ENCODE measurements around the gene ITPR1. TPM values are rescaled to one million over a fixed set of nuclear protein-coding genes. Genes with fewer than 3 reads are reported as not detected.

Gene ITPR1
- total RNA-seq, 2 experiments from 2014 or later: 84.4 to 104 TPM

DNA sequence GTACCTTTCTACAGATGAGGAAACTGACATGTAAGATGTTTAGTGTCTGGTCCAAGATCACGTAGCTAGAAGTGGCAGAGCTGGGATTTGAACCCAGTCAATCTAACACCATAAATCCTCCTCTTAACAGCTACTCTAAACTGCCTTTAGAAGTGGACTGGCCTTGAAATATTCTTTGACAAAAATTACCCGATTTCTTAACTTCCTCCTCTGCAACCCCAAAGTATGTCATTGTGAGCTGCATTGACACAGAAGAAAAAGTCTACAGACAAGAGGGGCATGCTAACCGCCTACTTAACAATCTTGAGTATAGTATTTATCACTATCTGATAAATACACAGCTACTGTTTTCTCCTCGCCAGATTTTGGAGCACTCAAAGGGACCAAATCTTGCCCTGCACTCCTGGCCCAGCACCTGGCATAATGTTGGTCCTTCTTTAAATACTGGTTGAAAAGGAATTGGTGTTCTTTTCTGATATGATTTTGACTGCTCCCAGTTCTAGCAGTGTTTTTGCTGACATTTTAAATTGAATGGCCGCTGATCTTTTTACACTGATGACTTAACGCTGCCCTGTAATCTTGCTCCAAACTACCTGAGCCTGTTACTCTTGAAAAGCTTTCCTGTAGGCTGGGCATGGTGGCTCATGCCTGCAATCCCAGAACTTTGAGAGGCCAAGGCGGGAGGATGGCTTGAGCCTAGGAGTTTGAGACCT lies 36.9 kb downstream of the ITPR1 start:
- H3K36me3 ChIP-seq (ENCODE audit: insufficient read depth, low read length): peaks cover 7% of the 10 kb centered on the region; the same call in 1 of the 2 replicates
- H3K4me3 ChIP-seq (ENCODE audit: low read depth, low read length, poor library complexity, severe bottlenecking): no peak overlapping the region
- POLR2A ChIA-PET: interaction anchor here (1.6 to 1.7 kb wide), 2 partner anchors 10 to 13 kb away, joined by 4 to 6 read pairs; no protein-coding TSS in a partner anchor
- intact Hi-C loops (cut with micrococcal nuclease; ENCODE audit: unreplicated experiment): no loop called here
- TF ChIP-seq, protein P1, sequence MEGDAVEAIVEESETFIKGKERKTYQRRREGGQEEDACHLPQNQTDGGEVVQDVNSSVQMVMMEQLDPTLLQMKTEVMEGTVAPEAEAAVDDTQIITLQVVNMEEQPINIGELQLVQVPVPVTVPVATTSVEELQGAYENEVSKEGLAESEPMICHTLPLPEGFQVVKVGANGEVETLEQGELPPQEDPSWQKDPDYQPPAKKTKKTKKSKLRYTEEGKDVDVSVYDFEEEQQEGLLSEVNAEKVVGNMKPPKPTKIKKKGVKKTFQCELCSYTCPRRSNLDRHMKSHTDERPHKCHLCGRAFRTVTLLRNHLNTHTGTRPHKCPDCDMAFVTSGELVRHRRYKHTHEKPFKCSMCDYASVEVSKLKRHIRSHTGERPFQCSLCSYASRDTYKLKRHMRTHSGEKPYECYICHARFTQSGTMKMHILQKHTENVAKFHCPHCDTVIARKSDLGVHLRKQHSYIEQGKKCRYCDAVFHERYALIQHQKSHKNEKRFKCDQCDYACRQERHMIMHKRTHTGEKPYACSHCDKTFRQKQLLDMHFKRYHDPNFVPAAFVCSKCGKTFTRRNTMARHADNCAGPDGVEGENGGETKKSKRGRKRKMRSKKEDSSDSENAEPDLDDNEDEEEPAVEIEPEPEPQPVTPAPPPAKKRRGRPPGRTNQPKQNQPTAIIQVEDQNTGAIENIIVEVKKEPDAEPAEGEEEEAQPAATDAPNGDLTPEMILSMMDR (conservative IDR thresholded peaks at IDR 0.05; ENCODE audit: low read length): no peak
- TF ChIP-seq EZH2phosphoT487 (IDR thresholded peaks at IDR 0.05; ENCODE audit: borderline replicate concordance, low read depth, low read length): no peak
- H3K4me2 ChIP-seq (ENCODE audit: low read length): no peak overlapping the region
- DNase-seq (ENCODE audit: low spot score): no peak
- H3K9me2 ChIP-seq (ENCODE audit: insufficient read depth, low read length): no peaks in the 10 kb centered on the region
- 0 out of 2 replicates have a peak, but pooled peaks cover 11% of the 10 kb centered on the region for H3K79me2 ChIP-seq (ENCODE audit: insufficient read depth, low read depth, low read length)
- H3K27ac ChIP-seq (ENCODE audit: low read depth, low read length, poor library complexity, severe bottlenecking): no peak overlapping the region
- no peak overlapping the region for H2AFZ ChIP-seq (ENCODE audit: low read length)
- BruUV-seq (replicated peaks): no TSS peak
- no peaks in the 10 kb centered on the region for H3K9me3 ChIP-seq (ENCODE audit: low read length)
- peaks cover 7% of the 10 kb centered on the region for H3K4me1 ChIP-seq (ENCODE audit: insufficient read depth, low read length, poor library complexity, severe bottlenecking)
- H4K20me1 ChIP-seq (ENCODE audit: insufficient read depth, low read length): 0 out of 2 replicates have a peak, but pooled peaks cover 5% of the 10 kb centered on the region
- CTCF ChIA-PET (ENCODE audit: unreplicated experiment): no interaction called here

DNA sequence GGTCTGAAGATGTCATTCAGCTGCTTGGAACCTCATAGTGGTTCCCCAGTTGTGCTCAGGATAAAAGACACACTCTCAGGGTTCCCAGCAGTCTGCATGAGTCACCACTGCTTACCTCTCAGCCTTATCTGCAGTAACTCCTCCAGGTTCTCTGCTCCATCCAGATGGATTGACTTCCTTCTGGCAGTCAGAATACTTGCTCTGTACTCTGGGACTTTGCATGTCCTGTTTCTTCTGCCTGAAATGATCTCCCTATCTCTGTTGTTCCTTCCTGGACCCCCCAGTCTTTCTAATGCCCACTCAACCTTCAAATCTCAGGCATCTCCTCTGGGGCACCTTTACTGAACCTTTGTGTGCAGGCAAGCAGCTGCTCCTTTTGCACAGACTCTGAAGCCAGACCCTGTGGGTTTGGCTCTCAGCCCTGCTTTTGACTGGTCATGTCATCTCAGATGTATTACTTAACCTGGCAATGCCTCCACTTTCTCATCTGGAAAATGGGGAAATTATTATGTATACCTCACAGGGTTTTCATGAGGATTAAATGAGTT lies 38.4 kb downstream of the ITPR1 start:
- ChIA-PET POLR2A (no interaction called here), CTCF (ENCODE audit: unreplicated experiment) (no interaction called here)
- no peaks in the 10 kb centered on the region for H3K9me3 ChIP-seq (ENCODE audit: low read length)
- BruUV-seq (replicated peaks): no TSS peak
- no peaks in the 10 kb centered on the region for H4K20me1 ChIP-seq (ENCODE audit: insufficient read depth, low read length)
- H3K27ac ChIP-seq (ENCODE audit: low read depth, low read length, poor library complexity, severe bottlenecking): no peak overlapping the region
- no peak for TF ChIP-seq EZH2phosphoT487 (IDR thresholded peaks at IDR 0.05; ENCODE audit: borderline replicate concordance, low read depth, low read length)
- TF ChIP-seq, protein P1 (conservative IDR thresholded peaks at IDR 0.05; ENCODE audit: low read length): no peak
- H3K4me3 ChIP-seq (ENCODE audit: low read depth, low read length, poor library complexity, severe bottlenecking): no peak overlapping the region
- DNase-seq (ENCODE audit: low spot score): no peak
- intact Hi-C loops (cut with micrococcal nuclease; ENCODE audit: unreplicated experiment): no loop called here
- H3K4me1 ChIP-seq (ENCODE audit: insufficient read depth, low read length, poor library complexity, severe bottlenecking): no peaks in the 10 kb centered on the region
- H3K4me2 ChIP-seq (ENCODE audit: low read length): no peak overlapping the region
- H2AFZ ChIP-seq (ENCODE audit: low read length): no peak overlapping the region
- H3K9me2 ChIP-seq (ENCODE audit: insufficient read depth, low read length): no peaks in the 10 kb centered on the region
- H3K79me2 ChIP-seq (ENCODE audit: insufficient read depth, low read depth, low read length): peaks cover 15% of the 10 kb centered on the region; the same call in 1 of the 2 replicates
- no peaks in the 10 kb centered on the region; the same call in 1 of the 2 replicates for H3K36me3 ChIP-seq (ENCODE audit: insufficient read depth, low read length)
